Measurements from ENCODE around the gene FSHR. TPM values are rescaled to one million over a fixed set of nuclear protein-coding genes. Genes with fewer than 3 reads are reported as not detected.

Gene FSHR
- total RNA-seq, 1 experiment from 2014 or later: not detected

- H3K9me3 ChIP-seq (ENCODE audit: low read depth, low read length, poor library complexity, severe bottlenecking): no peaks in the 10 kb centered on the region
- H3K27me3 ChIP-seq (replicated peaks; ENCODE audit: insufficient read depth, low read depth, low read length, poor library complexity): no peaks in the 10 kb centered on the region
- TF ChIP-seq EZH2 (IDR thresholded peaks at IDR 0.05; ENCODE audit: borderline replicate concordance, low read depth, low read length, poor library complexity, severe bottlenecking): no peak
- TF ChIP-seq CTCF (conservative IDR thresholded peaks at IDR 0.05; ENCODE audit: low read depth, low read length): no peak
- CTCF ChIA-PET: no interaction called here
- H3K36me3 ChIP-seq (ENCODE audit: insufficient read depth, low read length, poor library complexity, severe bottlenecking): no peaks in the 10 kb centered on the region
- no peak overlapping the region for H3K4me3 ChIP-seq (ENCODE audit: low read depth, low read length, poor library complexity, severe bottlenecking)
- DNase-seq (ENCODE audit: low spot score): no peak
- intact Hi-C loops (cut with micrococcal nuclease; ENCODE audit: unreplicated experiment): no loop called here
- BruUV-seq (replicated peaks): no TSS peak
- POLR2A ChIA-PET (ENCODE audit: low non-redundant PET): no interaction called here
- H3K4me1 ChIP-seq (ENCODE audit: insufficient read depth, low read length, poor library complexity, severe bottlenecking): no peaks in the 10 kb centered on the region
- no peak overlapping the region for H3K27ac ChIP-seq (ENCODE audit: low read depth, low read length, poor library complexity, severe bottlenecking)
Observed at GRCh38 chr2:49037197-49037596, 117.1 kb downstream of the FSHR start.

- CTCF ChIA-PET: no interaction called here
- no peak for DNase-seq (ENCODE audit: low spot score)
- TF ChIP-seq CTCF (conservative IDR thresholded peaks at IDR 0.05; ENCODE audit: low read depth, low read length): no peak
- no peak for TF ChIP-seq EZH2 (IDR thresholded peaks at IDR 0.05; ENCODE audit: borderline replicate concordance, low read depth, low read length, poor library complexity, severe bottlenecking)
- Histone ChIP-seq H3K27ac (ENCODE audit: low read depth, low read length, poor library complexity, severe bottlenecking) (no peak overlapping the region), H3K4me3 (ENCODE audit: low read depth, low read length, poor library complexity, severe bottlenecking) (no peak overlapping the region), H3K36me3 (ENCODE audit: insufficient read depth, low read length, poor library complexity, severe bottlenecking) (no peaks in the 10 kb centered on the region), H3K4me1 (ENCODE audit: insufficient read depth, low read length, poor library complexity, severe bottlenecking) (no peaks in the 10 kb centered on the region), H3K27me3 (replicated peaks; ENCODE audit: insufficient read depth, low read depth, low read length, poor library complexity) (no peaks in the 10 kb centered on the region), H3K9me3 (ENCODE audit: low read depth, low read length, poor library complexity, severe bottlenecking) (no peaks in the 10 kb centered on the region)
- no TSS peak for BruUV-seq (replicated peaks)
- POLR2A ChIA-PET (ENCODE audit: low non-redundant PET): no interaction called here
- intact Hi-C loops (cut with micrococcal nuclease; ENCODE audit: unreplicated experiment): no loop called here
Observed at GRCh38 chr2:49035481-49035880, 118.8 kb downstream of the FSHR start.

- Histone ChIP-seq H3K9me3 (ENCODE audit: low read depth, low read length, poor library complexity, severe bottlenecking) (no peaks in the 10 kb centered on the region), H3K27me3 (replicated peaks; ENCODE audit: insufficient read depth, low read depth, low read length, poor library complexity) (no peaks in the 10 kb centered on the region), H3K27ac (ENCODE audit: low read depth, low read length, poor library complexity, severe bottlenecking) (no peak overlapping the region), H3K4me1 (ENCODE audit: insufficient read depth, low read length, poor library complexity, severe bottlenecking) (no peaks in the 10 kb centered on the region), H3K4me3 (ENCODE audit: low read depth, low read length, poor library complexity, severe bottlenecking) (no peak overlapping the region), H3K36me3 (ENCODE audit: insufficient read depth, low read length, poor library complexity, severe bottlenecking) (no peaks in the 10 kb centered on the region)
- POLR2A ChIA-PET (ENCODE audit: low non-redundant PET): no interaction called here
- BruUV-seq (replicated peaks): no TSS peak
- DNase-seq (ENCODE audit: low spot score): no peak
- CTCF ChIA-PET: no interaction called here
- TF ChIP-seq CTCF (conservative IDR thresholded peaks at IDR 0.05; ENCODE audit: low read depth, low read length): no peak
- TF ChIP-seq EZH2 (IDR thresholded peaks at IDR 0.05; ENCODE audit: borderline replicate concordance, low read depth, low read length, poor library complexity, severe bottlenecking): no peak
- intact Hi-C loops (cut with micrococcal nuclease; ENCODE audit: unreplicated experiment): no loop called here
Observed at GRCh38 chr2:49033394-49034185, 120.7 kb downstream of the FSHR start.

Data from A673 (cell line).